ENCODE results near the gene ARRB1. TPM values are rescaled to one million over a fixed set of nuclear protein-coding genes. Genes with fewer than 3 reads are reported as not detected.

Gene ARRB1
- total RNA-seq, 1 donor from 2014 or later = 16.6 TPM

GRCh38 chr11:75267171-75267970 lies 84.1 kb downstream of the ARRB1 start:
- DNase-seq (ENCODE audit: low spot score) = peak; percentile 87
- H3K4me1 Mint-ChIP-seq (ENCODE audit: low read depth) = peaks cover 5% of the 10 kb centered on the region
- no peak overlapping the region for H3K27ac Mint-ChIP-seq (ENCODE audit: unreplicated experiment)
- H3K27me3 Mint-ChIP-seq (ENCODE audit: low read depth) = no peaks in the 10 kb centered on the region
- no peak overlapping the region for H3K4me3 Mint-ChIP-seq (ENCODE audit: unreplicated experiment)
- no peak for TF ChIP-seq CTCF (IDR thresholded peaks at IDR 0.05)
- H3K9me3 Mint-ChIP-seq (ENCODE audit: low read depth) = no peaks in the 10 kb centered on the region
- H3K36me3 Mint-ChIP-seq (ENCODE audit: low read depth) = peaks cover 1% of the 10 kb centered on the region

- H3K9me3 Mint-ChIP-seq (ENCODE audit: low read depth) = no peaks in the 10 kb centered on the region
- no peak for TF ChIP-seq CTCF (IDR thresholded peaks at IDR 0.05)
- H3K36me3 Mint-ChIP-seq (ENCODE audit: low read depth) = peaks cover 1% of the 10 kb centered on the region
- DNase-seq (ENCODE audit: low spot score) = peak; percentile 68
- H3K4me1 Mint-ChIP-seq (ENCODE audit: low read depth) = peaks cover 5% of the 10 kb centered on the region
- no peak overlapping the region for H3K4me3 Mint-ChIP-seq (ENCODE audit: unreplicated experiment)
- H3K27me3 Mint-ChIP-seq (ENCODE audit: low read depth) = no peaks in the 10 kb centered on the region
- H3K27ac Mint-ChIP-seq (ENCODE audit: unreplicated experiment) = no peak overlapping the region
Observed at GRCh38 chr11:75265851-75266531, 85.5 kb downstream of the ARRB1 start.

GRCh38 chr11:75264971-75265370 lies 86.5 kb downstream of the ARRB1 start:
- DNase-seq (ENCODE audit: low spot score) = peak; percentile 68
- no peak for TF ChIP-seq CTCF (IDR thresholded peaks at IDR 0.05)
- no peaks in the 10 kb centered on the region for H3K27me3 Mint-ChIP-seq (ENCODE audit: low read depth)

GRCh38 chr11:75264356-75264755 lies 87.1 kb downstream of the ARRB1 start:
- DNase-seq (ENCODE audit: low spot score) = peak; percentile 26
- H3K4me1 Mint-ChIP-seq (ENCODE audit: low read depth) = peaks cover 5% of the 10 kb centered on the region
- no peaks in the 10 kb centered on the region for H3K9me3 Mint-ChIP-seq (ENCODE audit: low read depth)
- H3K4me3 Mint-ChIP-seq (ENCODE audit: unreplicated experiment) = no peak overlapping the region
- peaks cover 5% of the 10 kb centered on the region for H3K27me3 Mint-ChIP-seq (ENCODE audit: low read depth)
- TF ChIP-seq CTCF (IDR thresholded peaks at IDR 0.05) = no peak
- peaks cover 1% of the 10 kb centered on the region for H3K36me3 Mint-ChIP-seq (ENCODE audit: low read depth)
- H3K27ac Mint-ChIP-seq (ENCODE audit: unreplicated experiment) = no peak overlapping the region

More at GRCh38 chr11:75264971-75265370, 86.5 kb downstream of the ARRB1 start:
- Mint-ChIP-seq H3K27ac (ENCODE audit: unreplicated experiment) (no peak overlapping the region), H3K9me3 (ENCODE audit: low read depth) (no peaks in the 10 kb centered on the region), H3K4me3 (ENCODE audit: unreplicated experiment) (no peak overlapping the region), H3K36me3 (ENCODE audit: low read depth) (peaks cover 1% of the 10 kb centered on the region), H3K4me1 (ENCODE audit: low read depth) (peaks cover 5% of the 10 kb centered on the region)

- DNase-seq (ENCODE audit: low spot score) = peak; percentile 61
- no peak for TF ChIP-seq CTCF (IDR thresholded peaks at IDR 0.05)
- H3K27ac Mint-ChIP-seq (ENCODE audit: unreplicated experiment) = peak overlapping the region; percentile 9
Observed at GRCh38 chr11:75263944-75264349, 87.5 kb downstream of the ARRB1 start.

More at GRCh38 chr11:75263944-75264349, 87.5 kb downstream of the ARRB1 start:
- H3K27me3 Mint-ChIP-seq (ENCODE audit: low read depth) = peaks cover 5% of the 10 kb centered on the region
- no peak overlapping the region for H3K4me3 Mint-ChIP-seq (ENCODE audit: unreplicated experiment)
- peaks cover 1% of the 10 kb centered on the region for H3K36me3 Mint-ChIP-seq (ENCODE audit: low read depth)
- H3K9me3 Mint-ChIP-seq (ENCODE audit: low read depth) = no peaks in the 10 kb centered on the region
- H3K4me1 Mint-ChIP-seq (ENCODE audit: low read depth) = peaks cover 5% of the 10 kb centered on the region
